ENCODE measurements around the gene TCN2. TPM values are rescaled to one million over a fixed set of nuclear protein-coding genes. Genes with fewer than 3 reads are reported as not detected.

TCN2 gene
- total RNA-seq, 1 experiment from 2014 or later: 7.3 TPM

GRCh38 chr22:30664798-30665197, 57.8 kb downstream of the TCN2 start:
- no peaks in the 10 kb centered on the region for H3K27me3 ChIP-seq (replicated peaks; ENCODE audit: insufficient read depth, low read depth, low read length, poor library complexity)
- ChIA-PET POLR2A (ENCODE audit: low non-redundant PET) (no interaction called here), CTCF (interaction anchor here (0.7 kb wide), 1 partner anchor 781 kb away, joined by 6 read pairs; no protein-coding TSS in a partner anchor)
- no peak overlapping the region for H3K4me3 ChIP-seq (ENCODE audit: low read depth, low read length, poor library complexity, severe bottlenecking)
- no peaks in the 10 kb centered on the region for H3K36me3 ChIP-seq (ENCODE audit: insufficient read depth, low read length, poor library complexity, severe bottlenecking)
- no peaks in the 10 kb centered on the region for H3K4me1 ChIP-seq (ENCODE audit: insufficient read depth, low read length, poor library complexity, severe bottlenecking)
- no TSS peak for BruUV-seq (replicated peaks)
- no peak overlapping the region for H3K27ac ChIP-seq (ENCODE audit: low read depth, low read length, poor library complexity, severe bottlenecking)
- no peak for TF ChIP-seq EZH2 (IDR thresholded peaks at IDR 0.05; ENCODE audit: borderline replicate concordance, low read depth, low read length, poor library complexity, severe bottlenecking)
- TF ChIP-seq CTCF (conservative IDR thresholded peaks at IDR 0.05; ENCODE audit: low read depth, low read length): no peak
- no peak for DNase-seq (ENCODE audit: low spot score)
- intact Hi-C loops (cut with micrococcal nuclease; ENCODE audit: unreplicated experiment): no loop called here
- H3K9me3 ChIP-seq (ENCODE audit: low read depth, low read length, poor library complexity, severe bottlenecking): no peaks in the 10 kb centered on the region

DNA sequence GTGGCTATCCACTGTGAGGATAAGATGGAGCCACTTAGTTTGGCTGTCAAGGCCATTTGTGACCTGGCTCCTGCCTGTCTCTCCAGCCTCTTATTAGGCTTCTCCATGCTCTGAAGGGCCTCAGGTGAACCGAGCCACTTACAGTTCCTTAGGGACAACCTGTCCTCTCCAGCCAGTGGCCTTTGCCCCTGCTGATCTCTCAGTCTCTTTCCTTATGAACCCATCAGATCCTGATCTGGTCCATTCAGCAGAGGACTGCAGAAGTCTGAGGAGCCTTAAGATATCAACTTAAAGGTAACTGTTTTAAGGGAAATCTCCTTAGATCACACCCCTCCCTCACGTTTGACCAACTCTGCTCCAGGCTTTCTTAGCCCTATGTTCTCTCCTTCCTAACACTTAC, 58.3 kb downstream of the TCN2 start:
- no peak for TF ChIP-seq CTCF (conservative IDR thresholded peaks at IDR 0.05; ENCODE audit: low read depth, low read length)
- intact Hi-C loops (cut with micrococcal nuclease; ENCODE audit: unreplicated experiment): no loop called here
- Histone ChIP-seq H3K4me3 (ENCODE audit: low read depth, low read length, poor library complexity, severe bottlenecking) (no peak overlapping the region), H3K27me3 (replicated peaks; ENCODE audit: insufficient read depth, low read depth, low read length, poor library complexity) (no peaks in the 10 kb centered on the region), H3K4me1 (ENCODE audit: insufficient read depth, low read length, poor library complexity, severe bottlenecking) (no peaks in the 10 kb centered on the region), H3K36me3 (ENCODE audit: insufficient read depth, low read length, poor library complexity, severe bottlenecking) (no peaks in the 10 kb centered on the region), H3K27ac (ENCODE audit: low read depth, low read length, poor library complexity, severe bottlenecking) (no peak overlapping the region), H3K9me3 (ENCODE audit: low read depth, low read length, poor library complexity, severe bottlenecking) (no peaks in the 10 kb centered on the region)
- no TSS peak for BruUV-seq (replicated peaks)
- ChIA-PET CTCF (interaction anchor here (0.7 kb wide), 1 partner anchor 782 kb away, joined by 6 read pairs; no protein-coding TSS in a partner anchor), POLR2A (ENCODE audit: low non-redundant PET) (no interaction called here)
- no peak for DNase-seq (ENCODE audit: low spot score)

DNA sequence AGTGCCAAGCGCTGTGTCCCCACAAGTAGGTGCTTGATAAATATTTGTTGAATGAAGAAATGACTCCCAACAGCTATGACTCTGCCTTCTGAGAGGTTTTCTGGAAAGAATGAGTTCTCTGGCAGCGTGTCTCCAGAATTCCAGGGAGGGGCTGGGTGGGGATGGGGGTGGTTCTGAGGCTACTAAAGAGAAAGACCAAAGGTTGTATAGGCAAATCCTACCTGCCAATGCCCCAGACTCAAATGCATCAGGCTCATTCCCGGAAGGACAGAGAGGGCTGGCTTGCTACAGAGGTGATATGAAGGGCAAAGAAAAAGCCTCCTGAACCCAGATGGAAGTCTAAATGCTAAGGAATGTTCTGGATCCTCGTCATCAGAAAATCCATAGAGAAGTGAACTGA, 58.8 kb downstream of the TCN2 start:
- intact Hi-C loops (cut with micrococcal nuclease; ENCODE audit: unreplicated experiment): no loop called here
- Histone ChIP-seq H3K27me3 (replicated peaks; ENCODE audit: insufficient read depth, low read depth, low read length, poor library complexity) (no peaks in the 10 kb centered on the region), H3K4me3 (ENCODE audit: low read depth, low read length, poor library complexity, severe bottlenecking) (no peak overlapping the region), H3K4me1 (ENCODE audit: insufficient read depth, low read length, poor library complexity, severe bottlenecking) (no peaks in the 10 kb centered on the region), H3K9me3 (ENCODE audit: low read depth, low read length, poor library complexity, severe bottlenecking) (no peaks in the 10 kb centered on the region), H3K27ac (ENCODE audit: low read depth, low read length, poor library complexity, severe bottlenecking) (no peak overlapping the region), H3K36me3 (ENCODE audit: insufficient read depth, low read length, poor library complexity, severe bottlenecking) (no peaks in the 10 kb centered on the region)
- CTCF ChIA-PET: no interaction called here
- no peak for TF ChIP-seq CTCF (conservative IDR thresholded peaks at IDR 0.05; ENCODE audit: low read depth, low read length)
- TF ChIP-seq EZH2 (IDR thresholded peaks at IDR 0.05; ENCODE audit: borderline replicate concordance, low read depth, low read length, poor library complexity, severe bottlenecking): no peak
- DNase-seq (ENCODE audit: low spot score): no peak
- no TSS peak for BruUV-seq (replicated peaks)
- POLR2A ChIA-PET (ENCODE audit: low non-redundant PET): no interaction called here

Data from A673 (cell line).